Adrenal gland (tissue), 5 donors: Measurements from ENCODE around the gene APOL2.

Experiments used
- CTCF ChIP-seq, 6 experiments: fragments of 450-650 bp in 4 of 6; fragments of 200-600 bp in 2 of 6; sonication (generic) in 1 of 6; IDR thresholded peaks; 1 replicate in 5 of 6; 2 replicates in 1 of 6; pipeline versions ENCODE4 v1.5.1 to v1.8.0; 2016 to 2021; ENCODE audit warnings: antibody characterized with exemption in 6 of 6, mild to moderate bottlenecking in 2 of 6, moderate library complexity in 1 of 6
- POLR2A ChIP-seq, 2 donors: fragments of 450-650 bp; IDR thresholded peaks; one replicate each; pipeline ENCODE4 v1.6.1; 2017; ENCODE audit warnings: antibody characterized with exemption in 2 of 2, mild to moderate bottlenecking in 2 of 2, moderate library complexity in 1 of 2
- donor health status: DM: no; HTN: no; CAD: no.

DNA sequence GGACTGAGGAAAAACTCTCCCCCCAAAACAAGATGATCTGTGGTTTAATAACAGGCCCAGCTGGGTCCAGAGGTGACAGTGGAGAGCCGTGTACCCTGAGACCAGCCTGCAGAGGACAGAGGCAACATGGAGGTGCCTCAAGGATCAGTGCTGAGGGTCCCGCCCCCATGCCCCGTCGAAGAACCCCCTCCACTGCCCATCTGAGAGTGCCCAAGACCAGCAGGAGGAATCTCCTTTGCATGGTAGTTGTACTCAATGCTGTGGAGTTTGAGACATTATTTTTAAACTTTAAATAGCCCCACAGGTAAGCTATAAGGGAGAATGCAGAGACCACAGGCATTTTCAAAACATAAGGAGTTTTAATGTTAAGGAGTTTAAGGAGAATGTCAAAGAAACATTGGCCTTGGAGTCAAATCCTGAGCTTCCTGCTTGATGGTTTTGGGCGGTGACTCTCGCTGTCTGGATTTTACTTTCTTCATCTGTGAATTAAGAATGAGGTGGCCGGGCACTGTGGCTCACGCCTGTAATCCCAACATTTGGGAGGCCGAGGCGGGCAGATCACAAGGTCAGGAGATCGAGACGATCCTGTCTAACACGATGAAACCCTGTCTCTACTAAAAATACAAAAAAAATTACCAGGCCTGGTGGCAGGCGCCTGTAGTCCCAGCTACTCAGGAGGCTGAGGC lies 20.4 kb upstream of the APOL2 start:
- TF ChIP-seq CTCF (IDR thresholded peaks at IDR 0.05) (no peak), POLR2A (IDR thresholded peaks at IDR 0.05) (no peak)
